Smooth muscle cell of the umbilical artery (primary cell): Measurements from ENCODE around the gene CHURC1. TPM values are rescaled to one million over a fixed set of nuclear protein-coding genes. Genes with fewer than 3 reads are reported as not detected.

Experiments
- total RNA-seq: library from RNA; depleted of rRNA; stranded (reverse); fragments of >200 nt; gene quantifications from 2 replicates; pipeline ENCODE4 v1.2.3, GENCODE V29; 2014

CHURC1 gene
- total RNA-seq: 54.9 and 57.9 TPM in 2 replicates

DNA sequence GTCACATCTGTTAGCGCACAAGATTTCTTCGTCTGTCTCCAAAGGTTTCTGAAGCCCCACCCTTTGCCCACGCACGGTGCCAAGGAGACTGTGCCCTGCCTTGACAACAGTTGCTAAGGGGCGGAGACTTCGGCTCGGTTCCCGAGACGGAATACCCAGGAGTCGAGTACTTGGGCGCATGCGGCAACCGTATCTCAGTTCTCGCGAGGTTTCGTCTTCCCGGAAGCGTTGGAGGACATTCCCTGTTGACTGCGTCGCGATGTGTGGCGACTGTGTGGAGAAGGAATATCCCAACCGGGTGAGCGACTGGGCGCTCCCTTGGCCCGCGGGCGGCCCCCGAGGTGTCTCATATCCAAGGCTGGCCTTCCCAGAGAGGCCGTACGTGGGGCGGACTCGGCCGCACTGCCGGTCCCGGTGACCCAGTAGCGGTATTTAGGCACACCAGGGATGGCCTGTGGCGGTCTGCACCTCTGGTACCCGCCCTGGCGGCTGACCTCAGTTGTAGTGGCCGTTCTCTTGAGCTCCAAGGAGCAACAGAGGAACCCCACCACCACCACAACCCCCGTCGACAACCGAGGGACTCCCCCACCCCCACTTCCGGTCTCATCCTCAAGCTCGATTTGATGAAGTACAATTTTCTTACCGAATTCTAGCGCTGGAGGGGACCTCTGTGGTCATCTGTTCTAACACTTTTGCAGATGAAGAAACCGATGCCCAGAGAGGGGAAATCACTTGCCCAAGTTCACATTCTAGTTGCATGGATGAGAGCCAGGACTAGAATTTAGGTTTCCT is at the start of gene CHURC1:
CHURC1 (plus strand) TSS at position 219 of the 792 bp plus-strand sequence; CDS start at position 260, 41 bp downstream.

DNA sequence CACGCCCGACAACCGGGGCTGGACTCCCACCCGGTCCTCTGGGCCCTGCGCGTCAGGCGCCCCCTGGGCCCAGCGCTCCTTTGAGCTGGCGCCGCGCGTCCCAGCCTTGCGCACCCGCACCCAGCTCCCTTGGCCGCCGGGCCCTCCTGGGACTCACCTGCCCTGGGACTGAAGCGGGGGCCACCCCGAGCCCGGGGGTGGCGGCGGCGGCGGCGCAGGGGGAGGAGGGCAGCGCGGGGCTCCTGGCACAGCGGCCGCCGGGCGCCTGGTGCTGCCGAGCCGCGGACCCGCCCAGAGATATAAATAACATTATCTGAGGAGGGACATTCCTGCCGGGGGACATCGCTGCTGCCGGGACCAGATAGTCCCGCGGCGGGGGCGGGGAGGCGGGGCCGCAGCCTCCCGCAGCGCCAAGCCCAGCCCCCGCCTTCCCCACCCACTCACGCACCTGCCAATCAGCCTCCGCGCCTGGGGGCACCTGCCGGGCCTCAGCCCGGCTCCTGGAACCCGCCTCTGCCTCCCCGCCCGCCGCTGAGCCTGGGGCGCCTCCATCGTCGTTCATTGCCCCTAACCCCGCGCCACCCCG is 34.5 kb upstream of the CHURC1 start, which contains the start of gene SPTB:
SPTB (minus strand) TSS at position 273 of the 586 bp plus-strand sequence. CDS start 56,813 bp downstream, outside the sequence.

DNA sequence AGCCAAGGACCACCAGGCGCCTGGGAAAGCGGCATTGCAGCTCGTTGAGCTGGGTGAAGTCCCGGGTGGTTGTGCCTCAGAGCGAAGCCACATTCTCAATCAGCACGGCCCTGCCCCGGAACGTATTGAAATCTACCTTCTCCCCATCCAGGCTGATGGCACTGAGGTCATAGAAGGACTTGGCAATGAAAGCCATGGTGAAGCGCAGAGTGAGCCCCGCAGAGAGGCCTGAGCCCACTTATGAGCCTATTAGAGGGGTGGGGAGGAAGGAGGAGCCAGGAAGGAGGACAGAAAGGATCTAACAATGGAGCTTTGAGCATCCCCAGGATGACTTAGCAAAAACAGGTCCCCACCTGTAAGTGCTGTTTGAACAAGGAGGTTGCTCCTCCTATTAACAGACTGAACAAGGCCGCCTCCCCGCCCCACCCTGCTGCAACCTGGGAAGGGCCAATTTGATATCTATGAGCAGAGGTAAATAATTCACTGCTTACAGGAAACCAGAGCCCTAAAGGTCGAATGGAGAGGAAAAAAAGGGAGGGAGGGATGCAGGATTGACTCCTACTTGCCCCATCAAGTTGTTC is 28.4 kb downstream of the CHURC1 start, which contains the start of gene GPX2:
GPX2 (minus strand) TSS at position 215 of the 581 bp plus-strand sequence; CDS start at position 196, 19 bp downstream.

DNA sequence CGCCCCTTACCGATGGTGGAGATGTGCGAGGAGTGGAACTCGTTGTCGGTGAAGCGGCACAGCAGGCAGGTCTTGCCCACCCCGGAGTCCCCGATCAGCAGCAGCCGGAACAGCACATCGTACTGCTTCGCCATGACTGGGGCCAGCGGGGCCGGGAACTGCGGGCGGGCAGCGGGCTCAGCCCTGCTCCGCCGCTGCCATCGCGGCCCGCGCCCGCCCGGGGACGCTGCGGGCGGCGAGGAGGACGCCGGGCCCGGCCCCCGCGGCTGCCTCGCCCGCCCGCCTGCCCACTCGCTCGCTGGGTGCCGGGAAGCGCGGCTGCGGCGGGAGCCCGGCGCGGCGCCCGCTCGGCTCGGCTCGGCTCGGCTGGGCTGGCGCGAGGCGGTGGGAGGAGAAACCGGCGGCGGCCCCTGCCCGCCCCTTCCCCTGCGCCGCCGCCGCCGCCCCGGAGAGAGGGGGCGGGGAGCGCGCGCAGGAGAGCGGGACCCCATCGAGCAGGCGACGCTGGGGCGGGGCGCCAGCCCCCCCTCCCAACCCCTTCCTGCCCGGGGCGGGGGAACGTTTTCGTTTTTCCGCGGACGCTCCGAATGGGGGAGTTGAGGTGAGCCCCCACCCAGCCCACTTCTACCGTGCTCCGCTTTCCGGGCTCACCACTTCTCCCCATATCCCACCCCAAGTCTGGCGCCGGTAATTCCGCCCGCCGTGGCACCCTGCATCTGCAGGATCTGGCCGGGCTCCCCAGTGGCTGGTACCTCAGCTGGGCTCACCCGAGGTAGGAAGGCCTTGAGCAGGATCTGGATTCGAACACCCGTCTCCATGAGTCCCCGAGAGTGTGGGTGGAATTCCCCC is 57.9 kb downstream of the CHURC1 start, which contains the start of gene RAB15:
RAB15 (minus strand) TSS at position 394 of the 849 bp plus-strand sequence; CDS start at position 134, 260 bp downstream.

Other genes with a start within 250 kb of the CHURC1 start
- 0.59 and 5.3 TPM in 2 replicates for gene PLEKHG3, start 210.0 kb upstream of the CHURC1 start, total RNA-seq
- 0.05 TPM in 1 of 2 replicates, not detected in the other for gene SPTB, start 34.5 kb upstream of the CHURC1 start, total RNA-seq
- gene GPX2, start 28.3 kb downstream of the CHURC1 start, total RNA-seq: not detected in 2 replicates
- 1.8 and 3.6 TPM in 2 replicates for gene RAB15, start 57.9 kb downstream of the CHURC1 start, total RNA-seq
- 16.6 and 19.3 TPM in 2 replicates for gene FNTB, start 72.4 kb downstream of the CHURC1 start, total RNA-seq
- gene MAX, start 188.1 kb downstream of the CHURC1 start, total RNA-seq: 35.1 and 38.6 TPM in 2 replicates